HCT116 (cell line): ENCODE data around the gene TUNAR.

Source experiments
- CEBPB ChIP-seq: IDR thresholded peaks from 2 replicates; pipeline ENCODE4 v1.6.1; 2012; ENCODE audit warnings: low read depth
- ELF1 ChIP-seq: IDR thresholded peaks from 2 replicates; pipeline ENCODE4 v1.6.1; 2012; ENCODE audit warnings: low read depth, borderline replicate concordance
- EZH2 ChIP-seq: fragments of 200-600 bp; sonication (generic); IDR thresholded peaks from 2 replicates; pipeline ENCODE4 v1.6.1; 2017; ENCODE audit warnings: antibody characterized with exemption, mixed run types
- EZH2phosphoT487 ChIP-seq: fragments of 200-600 bp; IDR thresholded peaks from 2 replicates; pipeline ENCODE4 v1.6.1; 2018; ENCODE audit warnings: antibody characterized with exemption, borderline replicate concordance
- POLR2A ChIP-seq: IDR thresholded peaks from 2 replicates; pipeline ENCODE4 v1.7.0; 2011; ENCODE audit warnings: borderline replicate concordance; ENCODE audit not compliant: insufficient read depth, insufficient read length; ENCODE audit errors: extremely low read depth
- TCF7L2 ChIP-seq: IDR thresholded peaks from 2 replicates; pipeline ENCODE4 v1.7.0; 2011; ENCODE audit warnings: borderline replicate concordance, inconsistent platforms; ENCODE audit not compliant: insufficient read depth, insufficient read length; ENCODE audit errors: extremely low read depth
- YY1 ChIP-seq: IDR thresholded peaks from 2 replicates; pipeline ENCODE4 v1.6.1; 2011; ENCODE audit warnings: low read length, low read depth, moderate library complexity, mild to moderate bottlenecking; ENCODE audit not compliant: insufficient replicate concordance; ENCODE audit errors: extremely low read depth
- ZNF274 ChIP-seq: fragments of 200-500 bp; sonication (Bioruptor generic); IDR thresholded peaks from 2 replicates; pipeline ENCODE4 v1.6.1; 2014; ENCODE audit warnings: mild to moderate bottlenecking, low read depth, low read length, inconsistent platforms
- TF ChIP-seq, protein P1 (sequence below), 3 experiments: fragments of 200-600 bp in 1 of 3; sonication (generic) in 1 of 3; IDR thresholded peaks in 2 of 3; conservative IDR thresholded peaks in 1 of 3; 2 replicates each; pipeline ENCODE4 v1.5.1; 2012 to 2017; ENCODE audit warnings: low read depth in 2 of 3, low read length in 2 of 3, antibody characterized with exemption in 1 of 3, borderline replicate concordance in 1 of 3, control low read depth in 1 of 3, mild to moderate bottlenecking in 1 of 3, mixed read lengths in 1 of 3, mixed run types in 1 of 3, moderate library complexity in 1 of 3; ENCODE audit not compliant: insufficient read depth in 1 of 3

DNA sequence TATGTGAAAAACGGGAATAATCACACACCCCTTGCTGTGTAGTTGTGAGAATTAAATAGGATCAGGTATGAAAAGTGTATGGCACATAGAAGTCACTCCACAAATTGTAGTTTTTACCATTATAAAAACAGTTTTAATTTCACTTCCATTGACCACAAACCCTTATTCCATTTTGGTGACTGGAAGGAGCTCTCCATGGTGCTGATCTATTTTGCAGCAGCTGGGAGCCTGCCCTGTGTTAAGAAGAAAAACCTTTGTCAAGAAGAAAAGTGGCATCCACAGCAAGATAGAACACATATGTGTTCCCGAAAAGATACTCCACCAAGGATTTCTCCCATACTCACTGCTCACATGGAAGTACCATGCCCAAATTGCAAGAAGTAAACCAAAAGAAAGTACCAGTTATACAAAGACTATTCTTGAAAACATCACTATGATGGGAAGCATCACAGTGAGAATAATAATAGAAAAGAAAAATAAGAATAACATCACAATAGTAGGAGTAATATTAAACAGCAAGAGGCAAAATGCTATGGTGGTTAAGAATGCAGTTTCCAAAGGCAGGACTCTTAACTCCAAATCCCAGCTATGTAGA is 58.7 kb downstream of the TUNAR start:
- TF ChIP-seq EZH2 (no peak), TCF7L2 (no peak), POLR2A (no peak), YY1 (no peak), ELF1 (no peak), ZNF274 (no peak), EZH2phosphoT487 (no peak), CEBPB (no peak)
- TF ChIP-seq, protein P1, sequence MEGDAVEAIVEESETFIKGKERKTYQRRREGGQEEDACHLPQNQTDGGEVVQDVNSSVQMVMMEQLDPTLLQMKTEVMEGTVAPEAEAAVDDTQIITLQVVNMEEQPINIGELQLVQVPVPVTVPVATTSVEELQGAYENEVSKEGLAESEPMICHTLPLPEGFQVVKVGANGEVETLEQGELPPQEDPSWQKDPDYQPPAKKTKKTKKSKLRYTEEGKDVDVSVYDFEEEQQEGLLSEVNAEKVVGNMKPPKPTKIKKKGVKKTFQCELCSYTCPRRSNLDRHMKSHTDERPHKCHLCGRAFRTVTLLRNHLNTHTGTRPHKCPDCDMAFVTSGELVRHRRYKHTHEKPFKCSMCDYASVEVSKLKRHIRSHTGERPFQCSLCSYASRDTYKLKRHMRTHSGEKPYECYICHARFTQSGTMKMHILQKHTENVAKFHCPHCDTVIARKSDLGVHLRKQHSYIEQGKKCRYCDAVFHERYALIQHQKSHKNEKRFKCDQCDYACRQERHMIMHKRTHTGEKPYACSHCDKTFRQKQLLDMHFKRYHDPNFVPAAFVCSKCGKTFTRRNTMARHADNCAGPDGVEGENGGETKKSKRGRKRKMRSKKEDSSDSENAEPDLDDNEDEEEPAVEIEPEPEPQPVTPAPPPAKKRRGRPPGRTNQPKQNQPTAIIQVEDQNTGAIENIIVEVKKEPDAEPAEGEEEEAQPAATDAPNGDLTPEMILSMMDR (IDR thresholded peaks at IDR 0.05 in 2 of 3, conservative IDR thresholded peaks at IDR 0.05 in 1 of 3; ENCODE audit: borderline replicate concordance in 1 of 3, insufficient read depth in 1 of 3, low read depth in 2 of 3, low read length in 2 of 3): no peak
